Islet of Langerhans (tissue), 1 donor: Measurements from ENCODE around the gene MS4A10.
A peak's percentile ranks its signal among the peaks of the same experiment; 100 is the strongest.

Experiments used
- FAIRE-seq: peaks from one replicate; lab custom pipeline; 2011; peaks lifted over from hg19 to GRCh38; lab: Jason Lieb, UNC

The MS4A10 gene

DNA sequence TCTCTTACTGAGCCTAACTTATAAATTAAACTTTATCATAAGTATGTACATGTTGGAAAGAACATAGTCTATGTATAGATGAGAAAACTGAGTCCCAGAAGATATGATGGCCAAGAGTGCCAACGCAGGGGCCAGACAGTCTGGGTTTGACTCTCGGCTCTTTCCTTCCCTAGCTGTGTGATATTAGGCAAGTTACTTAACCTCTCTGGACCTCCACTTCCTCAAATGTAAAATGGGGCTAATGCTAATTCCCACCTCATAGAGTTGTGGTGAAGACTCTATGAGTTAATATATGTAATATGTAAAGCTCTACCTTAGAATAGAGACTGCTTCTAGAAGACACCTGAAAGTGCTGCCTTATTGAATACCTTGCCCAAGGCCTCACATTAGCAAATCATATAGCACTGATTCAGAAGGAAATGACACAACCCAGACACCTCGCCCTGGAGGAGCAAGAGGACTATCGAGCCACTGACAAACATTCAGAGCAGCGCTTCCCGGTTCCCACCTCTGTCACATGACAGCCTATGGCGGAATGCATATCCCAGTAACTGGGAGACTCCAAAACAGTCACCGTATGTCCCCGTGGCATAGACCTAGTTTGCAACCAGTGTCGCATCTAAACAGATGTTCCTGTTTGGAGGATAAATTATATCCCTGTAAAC, 45.5 kb downstream of the MS4A10 start:
- no peak for FAIRE-seq

DNA sequence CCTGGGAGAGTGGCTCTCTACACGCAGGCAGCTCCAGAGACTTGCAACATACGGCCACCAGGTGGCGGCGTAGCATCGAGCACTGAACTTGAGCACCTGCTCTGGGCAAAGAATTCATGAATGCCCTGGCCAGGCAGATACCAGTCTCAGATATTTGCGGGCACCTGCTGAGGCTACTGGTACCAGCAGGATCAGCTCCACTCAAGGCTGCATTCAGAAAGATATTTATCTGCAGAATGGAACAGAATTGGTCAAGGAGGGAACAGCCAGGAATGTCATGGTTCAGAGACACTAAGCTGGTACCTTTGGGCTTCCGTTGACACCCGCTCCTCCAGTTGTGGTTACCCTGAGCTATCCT, 46.0 kb downstream of the MS4A10 start:
- FAIRE-seq: no peak

DNA sequence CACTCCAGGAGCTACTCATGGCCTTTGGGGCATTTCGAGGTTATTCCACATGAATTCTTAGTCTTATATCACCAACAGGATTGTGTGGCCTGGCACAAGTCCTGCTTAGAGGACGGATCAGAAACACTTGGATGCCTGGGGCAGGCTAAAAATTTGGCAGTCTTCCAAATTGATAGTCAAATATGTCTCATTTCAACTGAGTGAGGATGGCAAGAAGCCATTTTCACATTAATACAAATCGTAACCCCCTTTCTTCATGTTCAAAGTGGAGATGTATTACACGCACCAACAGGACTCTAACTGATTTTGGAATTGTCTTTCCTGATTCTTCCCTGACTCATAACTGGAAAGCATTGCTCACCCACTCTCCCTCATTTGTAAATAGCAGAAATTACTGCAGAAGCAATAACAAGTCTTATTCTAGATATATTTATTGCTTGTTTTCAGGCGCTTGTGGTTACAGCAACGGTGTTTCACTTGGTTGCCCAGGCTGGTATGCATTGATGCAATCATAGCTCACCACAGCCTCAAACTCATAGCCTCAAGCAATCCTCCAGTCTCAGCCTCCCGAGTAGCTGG, 46.5 kb downstream of the MS4A10 start:
- FAIRE-seq: no peak

DNA sequence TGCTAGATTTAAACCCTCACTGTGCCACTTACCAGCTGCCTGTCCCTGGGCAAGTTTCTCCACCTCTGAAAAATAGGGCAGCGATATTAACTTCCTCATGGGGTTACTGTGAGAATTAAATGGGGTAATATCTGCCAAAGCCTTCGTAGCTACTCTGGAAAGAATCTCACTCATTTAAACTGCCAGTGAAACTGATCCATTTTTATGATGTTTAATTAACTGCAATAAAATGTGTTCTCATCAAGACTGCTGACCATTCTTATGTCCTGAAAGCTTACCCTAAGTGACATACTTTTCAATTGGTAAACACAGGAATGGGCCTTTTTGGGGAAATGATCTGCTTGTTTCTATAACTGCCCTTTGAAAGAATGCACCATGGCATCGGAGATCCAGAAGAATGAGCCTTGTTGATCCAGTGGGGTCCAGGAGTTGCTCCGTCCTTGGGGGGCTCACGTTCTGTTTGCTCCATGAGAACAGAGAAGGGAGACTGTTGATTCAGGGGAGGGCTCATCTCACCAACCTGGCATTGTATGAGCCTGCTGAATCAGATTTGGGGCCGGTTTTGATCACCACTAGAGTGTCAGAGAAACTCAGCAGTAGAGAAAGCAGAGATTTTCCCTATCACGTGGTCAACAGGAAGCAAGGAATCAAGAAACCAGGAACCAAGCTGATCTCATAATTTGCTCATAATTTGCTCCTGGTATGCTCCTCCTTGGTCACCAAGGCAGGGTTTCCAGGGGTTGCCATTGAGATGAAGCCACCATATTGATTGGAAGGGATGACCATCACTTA, 49.8 kb downstream of the MS4A10 start:
- no peak for FAIRE-seq

DNA sequence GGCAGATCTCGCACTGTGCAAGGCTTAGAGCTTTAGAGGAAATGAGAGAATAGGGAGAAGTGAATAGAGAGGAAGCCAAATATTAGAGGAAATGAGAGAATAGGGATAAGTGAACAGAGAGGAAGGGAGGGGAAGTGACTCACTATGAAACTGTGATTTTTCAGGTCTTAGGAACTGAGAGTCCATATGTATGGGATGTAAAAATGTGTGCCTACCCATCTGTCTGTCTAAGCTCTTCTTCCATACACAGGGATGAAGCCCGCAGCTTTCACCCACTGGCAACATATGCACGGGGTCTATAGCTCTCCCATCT, 50.4 kb downstream of the MS4A10 start:
- FAIRE-seq: no peak

DNA sequence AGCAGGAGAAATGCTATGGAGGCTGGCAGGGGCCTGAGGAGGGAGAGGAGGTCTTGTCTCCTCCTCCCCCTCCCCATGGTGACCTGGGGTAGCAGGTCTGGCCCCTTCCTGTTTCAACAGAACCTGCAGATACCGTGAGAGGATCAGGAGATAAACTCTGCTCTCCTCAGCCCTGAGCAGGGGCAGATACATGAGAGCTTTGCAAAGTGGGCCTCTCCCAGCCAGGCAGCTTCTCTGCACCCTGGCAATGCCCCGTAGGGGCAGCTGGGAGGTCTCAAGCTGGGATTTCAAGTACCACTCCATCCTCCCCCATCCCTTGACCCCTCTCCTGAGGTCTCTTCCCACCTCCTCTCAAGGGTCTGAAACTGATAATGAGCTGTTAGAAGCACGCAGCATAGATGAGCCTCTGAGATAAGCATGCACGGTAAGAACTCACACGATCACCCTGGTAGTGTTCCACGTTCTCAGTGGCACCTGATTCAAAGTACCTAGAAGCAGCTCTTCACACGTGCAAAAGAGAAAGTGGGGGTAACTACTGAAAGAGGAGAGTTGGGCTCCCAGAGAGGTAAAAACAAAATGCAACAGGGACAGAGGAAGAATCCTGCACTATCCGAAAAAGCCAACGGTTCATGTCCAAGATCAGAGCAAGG, 51.9 kb downstream of the MS4A10 start:
- FAIRE-seq: no peak

DNA sequence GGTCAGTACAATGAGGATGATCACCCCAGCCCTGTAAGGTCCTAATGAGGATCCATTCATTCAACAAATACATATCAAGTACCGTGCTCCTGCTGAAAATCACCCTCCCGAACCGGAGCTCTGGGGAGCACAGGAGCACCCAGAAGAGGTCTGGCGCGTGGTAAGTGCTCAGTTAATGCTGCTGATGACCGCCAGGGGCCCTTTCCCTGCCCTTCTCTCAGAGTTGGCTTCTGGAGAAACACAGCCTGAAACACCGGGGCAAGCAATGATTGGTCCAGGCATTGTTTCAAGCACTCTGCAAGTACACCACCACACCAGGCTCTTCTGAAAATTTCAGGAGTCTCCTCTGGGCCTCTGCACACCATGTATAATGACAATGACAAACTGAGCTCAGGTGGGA, 53.0 kb downstream of the MS4A10 start:
- FAIRE-seq: no peak

DNA sequence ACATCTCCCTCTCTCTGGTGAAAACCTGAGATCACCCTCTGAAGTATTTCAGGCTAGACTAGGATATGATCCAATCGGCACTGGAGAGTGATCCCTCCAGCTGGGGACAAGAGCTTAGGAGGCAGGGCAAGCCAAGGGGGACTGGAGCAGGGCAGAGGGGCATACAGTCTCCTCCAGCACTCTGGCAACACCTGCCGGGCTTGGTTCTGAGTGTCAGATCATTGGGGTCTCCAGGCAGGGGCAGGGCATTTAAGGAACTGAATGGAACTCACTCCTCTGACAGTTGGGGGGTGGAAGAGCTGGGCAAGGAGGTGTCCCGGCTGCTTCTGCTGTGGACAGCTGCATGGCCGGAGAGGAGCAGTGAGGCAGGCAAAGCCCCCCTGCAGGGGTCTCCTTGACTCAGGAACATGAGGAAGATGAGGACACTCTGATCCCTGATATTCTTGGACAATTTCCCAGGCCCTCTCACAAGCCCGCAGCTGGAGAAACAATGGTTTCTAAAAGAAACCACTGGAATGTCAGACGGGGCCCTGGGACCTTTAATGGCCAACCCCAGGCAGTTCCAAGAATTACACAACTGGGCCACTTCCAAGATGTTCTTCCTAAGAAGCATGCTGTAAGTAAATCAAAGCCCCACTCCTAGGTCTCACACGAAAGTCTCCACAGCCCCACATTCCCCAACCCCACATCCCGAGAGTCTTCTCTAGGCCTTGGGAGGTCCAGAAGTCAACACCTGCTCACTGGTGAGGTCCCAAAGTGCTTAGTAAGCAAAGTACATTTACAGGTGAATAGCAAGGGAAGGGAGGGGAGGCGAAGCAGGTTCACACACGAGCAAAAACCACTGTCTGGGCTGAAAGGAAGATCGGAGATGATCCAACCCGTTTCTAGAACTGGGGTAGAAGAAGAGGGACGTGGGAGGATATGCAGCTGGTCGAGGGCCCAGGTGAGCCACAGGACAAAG, 55.6 kb downstream of the MS4A10 start:
- FAIRE-seq: no peak

DNA sequence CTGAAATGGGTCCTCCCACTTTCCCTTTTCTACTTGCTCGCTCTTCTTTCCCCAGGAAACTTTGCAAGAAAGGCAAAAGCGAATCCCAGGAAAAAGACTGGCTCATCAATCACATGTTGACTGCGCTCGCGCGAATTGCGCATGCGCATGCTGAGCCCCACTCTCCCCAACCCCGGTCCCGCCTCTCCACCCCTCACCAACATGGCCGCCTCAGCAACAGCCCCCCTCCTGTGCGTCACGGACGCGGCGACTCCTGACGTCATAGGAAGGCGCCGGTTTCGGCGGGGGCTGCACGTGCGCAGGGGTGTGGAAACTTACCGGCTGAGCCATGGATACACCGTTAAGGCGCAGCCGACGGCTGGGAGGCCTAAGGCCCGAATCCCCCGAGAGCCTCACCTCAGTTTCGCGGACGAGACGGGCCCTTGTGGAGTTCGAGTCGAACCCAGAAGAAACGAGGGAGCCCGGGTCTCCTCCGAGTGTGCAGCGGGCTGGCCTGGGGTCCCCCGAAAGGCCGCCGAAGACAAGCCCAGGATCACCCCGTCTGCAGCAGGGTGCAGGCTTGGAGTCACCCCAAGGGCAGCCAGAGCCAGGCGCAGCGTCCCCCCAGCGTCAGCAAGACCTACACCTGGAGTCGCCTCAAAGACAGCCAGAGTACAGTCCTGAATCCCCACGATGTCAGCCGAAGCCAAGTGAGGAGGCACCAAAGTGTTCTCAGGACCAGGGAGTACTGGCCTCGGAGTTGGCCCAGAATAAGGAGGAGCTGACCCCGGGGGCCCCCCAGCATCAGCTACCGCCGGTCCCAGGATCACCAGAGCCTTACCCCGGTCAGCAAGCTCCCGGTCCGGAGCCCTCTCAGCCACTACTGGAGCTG, 56.9 kb downstream of the MS4A10 start, which contains the start of gene CCDC86:
CCDC86 (plus strand) TSS at position 317 of the 871 bp plus-strand sequence; CDS start at position 329, 12 bp downstream.
- peak; percentile 49 for FAIRE-seq

DNA sequence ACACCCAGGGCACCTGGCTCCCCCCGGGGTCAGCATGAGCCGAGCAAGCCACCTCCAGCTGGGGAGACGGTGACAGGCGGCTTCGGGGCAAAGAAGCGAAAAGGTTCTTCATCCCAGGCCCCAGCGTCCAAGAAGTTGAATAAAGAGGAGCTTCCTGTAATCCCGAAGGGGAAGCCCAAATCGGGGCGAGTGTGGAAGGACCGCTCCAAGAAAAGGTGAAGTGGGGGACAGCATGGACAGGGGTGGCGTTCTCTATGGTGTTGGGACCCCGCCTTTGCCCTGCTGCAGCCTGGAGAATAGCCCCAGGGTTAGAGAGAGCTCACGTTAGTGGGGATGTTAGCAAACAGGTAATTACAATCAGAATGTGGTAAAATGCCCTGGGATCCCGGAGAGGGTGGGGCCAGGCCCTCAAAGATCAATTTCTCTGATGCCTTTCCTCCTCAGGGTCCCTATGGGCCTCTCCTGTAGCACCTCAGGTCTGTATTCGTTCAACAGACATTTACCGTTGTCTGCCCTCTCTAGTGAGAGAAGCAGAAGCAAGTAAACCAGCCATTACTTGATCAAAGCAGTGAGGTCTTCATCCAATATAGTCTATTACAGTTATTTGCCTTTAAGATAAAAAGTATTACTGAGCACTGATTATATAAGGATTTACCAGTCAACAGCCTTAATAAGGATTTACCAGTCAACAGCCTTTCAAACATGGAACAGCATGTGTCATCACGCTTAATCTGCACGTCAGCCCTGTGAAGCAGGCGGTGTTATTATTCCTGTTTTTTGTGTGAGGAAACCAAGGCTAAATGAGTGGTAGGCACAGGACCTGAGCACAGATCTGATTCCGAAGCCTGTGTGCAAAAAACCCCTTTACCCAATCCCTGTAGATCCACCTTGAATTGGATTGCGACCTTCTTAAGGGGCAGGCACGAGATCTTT, 57.8 kb downstream of the MS4A10 start:
- FAIRE-seq: no peak

DNA sequence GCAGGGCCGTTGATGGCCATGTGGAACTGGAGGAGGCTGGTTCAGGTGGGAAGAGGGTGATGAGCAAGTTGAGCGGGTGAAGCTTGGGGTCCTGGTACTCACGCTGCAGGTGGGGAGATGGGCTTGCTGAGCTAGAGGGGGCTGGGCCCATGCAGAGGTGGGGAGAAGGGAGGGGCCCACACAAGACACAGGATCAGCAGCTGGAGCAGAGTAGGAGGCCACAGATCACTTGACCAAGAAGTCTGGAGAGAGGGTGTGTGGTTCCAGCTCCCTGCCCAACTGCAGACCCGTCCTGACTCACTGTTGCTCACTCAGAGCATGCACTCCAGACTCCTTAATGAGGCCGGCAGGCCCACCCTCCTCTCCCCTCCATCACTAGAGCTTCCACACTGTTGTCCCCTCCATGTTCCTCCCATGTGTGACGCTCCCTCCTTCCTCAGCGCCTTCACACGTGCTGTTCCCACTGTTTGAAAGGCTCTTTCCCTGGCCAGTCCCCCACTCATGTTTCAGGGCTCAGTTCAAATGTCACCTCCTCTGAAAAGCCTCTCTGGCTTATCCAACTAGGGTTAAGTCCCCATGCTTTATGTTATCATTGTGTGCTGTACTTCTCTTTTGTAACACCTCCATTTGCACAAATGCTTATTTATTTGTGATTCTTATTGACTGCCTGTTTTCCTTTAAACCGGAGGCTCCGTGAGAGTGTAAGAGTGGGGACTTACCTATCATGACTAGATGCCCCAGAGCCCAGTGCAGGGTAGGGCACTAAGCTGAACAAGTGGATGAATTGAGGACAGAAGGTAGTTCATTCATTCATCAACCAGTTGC, 59.1 kb downstream of the MS4A10 start:
- FAIRE-seq: no peak

DNA sequence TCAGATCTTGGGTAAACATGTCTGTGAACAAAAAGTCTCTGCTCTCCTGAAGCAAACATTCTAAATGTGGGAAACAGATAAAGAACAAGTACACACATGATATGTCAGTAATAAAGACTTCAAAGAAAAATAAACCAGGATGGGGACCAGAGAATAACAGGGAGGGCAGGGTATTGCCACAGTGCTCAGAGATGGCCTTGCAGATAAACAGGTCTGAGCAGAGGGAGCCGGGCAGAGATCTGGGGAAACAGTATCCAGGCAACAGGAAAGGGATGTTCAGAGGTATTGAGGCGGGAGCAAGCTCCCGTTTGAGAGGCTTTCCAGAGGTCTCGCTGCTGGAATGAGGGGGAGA, 59.7 kb downstream of the MS4A10 start:
- peak; percentile 21 for FAIRE-seq

DNA sequence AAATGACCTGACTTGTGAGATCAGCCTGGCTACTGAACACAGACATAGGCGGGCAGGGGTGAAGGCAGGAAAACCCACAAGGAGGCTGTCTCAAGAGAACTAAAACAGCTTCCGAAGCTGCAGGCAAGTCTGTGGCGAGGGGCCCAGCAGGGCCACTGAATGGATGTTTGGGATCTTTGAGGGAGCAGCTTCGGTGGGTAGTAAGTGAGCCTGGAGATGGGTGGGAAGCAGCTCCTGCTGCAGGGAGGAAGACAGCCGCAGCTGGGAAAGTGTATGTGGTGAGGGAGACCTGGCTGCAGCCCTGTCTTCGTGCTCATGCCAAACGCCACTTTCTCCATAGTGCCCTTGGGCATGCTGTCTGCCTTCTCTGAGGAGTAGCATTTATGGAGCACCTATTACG, 60.2 kb downstream of the MS4A10 start:
- FAIRE-seq: no peak

DNA sequence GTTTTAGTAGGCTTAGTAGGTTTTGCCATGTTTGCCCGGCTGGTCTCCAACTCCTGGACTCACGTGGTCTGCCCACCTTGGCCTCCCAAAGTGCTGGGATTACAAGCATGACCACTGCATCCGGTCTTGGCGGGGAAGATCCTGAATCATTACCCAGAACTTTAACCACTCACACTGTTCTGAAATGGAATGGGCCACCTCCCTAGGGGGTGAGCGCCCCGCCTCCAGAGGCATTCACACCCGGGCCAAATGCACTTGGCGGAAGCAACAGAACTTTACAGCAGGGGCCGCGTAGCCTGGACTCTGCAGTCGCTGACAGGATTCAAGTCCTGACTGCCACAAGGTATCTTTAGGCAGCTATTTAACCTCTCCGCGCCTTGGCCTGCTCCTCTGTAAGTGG, 62.1 kb downstream of the MS4A10 start:
- no peak for FAIRE-seq

DNA sequence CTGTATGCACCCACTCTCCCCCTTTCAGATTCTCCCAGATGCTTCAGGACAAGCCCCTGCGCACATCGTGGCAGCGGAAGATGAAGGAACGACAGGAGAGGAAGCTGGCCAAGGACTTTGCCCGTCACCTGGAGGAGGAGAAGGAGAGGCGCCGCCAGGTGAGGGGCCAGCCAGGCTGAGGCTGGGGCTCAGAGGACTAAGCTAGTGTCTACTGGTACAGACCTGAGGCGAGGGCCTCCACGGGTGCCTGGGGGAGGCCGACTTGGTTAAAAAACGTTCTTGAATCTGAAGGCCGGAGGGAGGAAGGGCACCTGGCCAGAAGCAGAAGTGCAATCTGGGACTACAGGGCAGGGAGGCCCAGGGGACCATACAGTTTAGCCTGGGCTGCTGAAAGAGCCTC, 62.8 kb downstream of the MS4A10 start:
- FAIRE-seq: no peak

DNA sequence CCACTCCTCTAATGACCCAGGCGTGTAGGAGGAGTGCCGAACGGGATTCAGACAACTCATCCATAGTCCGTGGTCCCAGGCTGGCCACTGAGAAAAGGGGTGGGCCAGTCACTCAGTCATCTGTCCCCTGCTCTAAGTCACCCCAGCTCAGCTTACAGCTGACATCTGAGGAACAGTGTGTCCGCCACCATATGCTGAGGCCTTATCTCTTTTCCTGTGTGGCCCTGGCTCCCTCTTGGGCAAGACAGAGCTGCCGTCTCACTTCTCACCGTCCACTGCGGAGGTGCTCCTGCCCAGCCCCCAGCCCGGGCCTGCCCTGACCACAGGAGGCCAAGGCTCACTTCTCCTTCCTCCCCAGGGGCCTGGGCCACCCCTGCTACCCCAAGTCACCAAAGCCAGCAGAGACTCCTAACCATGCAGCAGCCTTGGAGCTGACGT, 63.6 kb downstream of the MS4A10 start:
- no peak for FAIRE-seq

DNA sequence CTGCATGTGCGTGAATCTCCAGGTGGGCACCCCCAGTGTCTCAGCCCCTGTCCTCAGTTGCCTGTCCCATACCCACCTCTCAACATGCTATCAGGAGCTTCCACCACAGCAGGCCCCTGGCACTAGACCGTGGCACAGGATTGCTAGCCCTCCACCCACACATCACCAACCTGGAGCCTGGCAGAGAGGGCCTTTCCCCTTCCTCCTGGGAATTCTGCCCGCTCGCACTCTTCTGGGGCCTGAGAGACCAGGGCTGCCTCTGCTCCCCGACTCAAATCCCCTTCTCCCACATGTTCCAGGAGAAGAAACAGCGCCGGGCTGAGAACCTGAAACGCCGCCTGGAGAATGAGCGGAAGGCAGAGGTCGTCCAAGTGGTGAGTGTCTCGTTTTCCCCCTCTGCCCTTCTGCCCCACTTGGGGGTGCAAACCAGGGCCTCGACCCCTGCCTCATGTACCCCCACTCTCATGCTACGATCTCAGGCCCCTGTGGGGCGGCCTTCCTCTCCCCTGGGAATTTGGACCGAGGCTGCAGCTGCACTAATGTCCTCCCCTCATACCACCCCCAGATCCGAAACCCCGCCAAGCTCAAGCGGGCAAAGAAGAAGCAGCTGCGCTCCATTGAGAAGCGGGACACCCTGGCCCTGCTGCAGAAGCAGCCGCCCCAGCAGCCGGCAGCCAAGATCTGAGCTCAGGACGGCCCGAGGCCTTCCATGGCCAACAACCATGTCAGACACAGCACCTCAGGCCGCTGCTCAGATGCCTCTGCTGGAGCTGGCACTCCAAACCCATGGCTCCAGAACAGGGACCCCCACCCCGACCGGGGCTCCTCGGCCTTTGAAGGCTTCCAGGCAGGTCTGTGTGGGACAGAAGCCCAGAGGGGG, 64.7 kb downstream of the MS4A10 start:
- no peak for FAIRE-seq
